ENCODE measurements around the gene KLHL12.
"Not testable (repeated sequence)": the region's sequence is repeated elsewhere in the genome, so short reads cannot be mapped to it uniquely, and the experiment has no call there.

KLHL12 gene

DNA sequence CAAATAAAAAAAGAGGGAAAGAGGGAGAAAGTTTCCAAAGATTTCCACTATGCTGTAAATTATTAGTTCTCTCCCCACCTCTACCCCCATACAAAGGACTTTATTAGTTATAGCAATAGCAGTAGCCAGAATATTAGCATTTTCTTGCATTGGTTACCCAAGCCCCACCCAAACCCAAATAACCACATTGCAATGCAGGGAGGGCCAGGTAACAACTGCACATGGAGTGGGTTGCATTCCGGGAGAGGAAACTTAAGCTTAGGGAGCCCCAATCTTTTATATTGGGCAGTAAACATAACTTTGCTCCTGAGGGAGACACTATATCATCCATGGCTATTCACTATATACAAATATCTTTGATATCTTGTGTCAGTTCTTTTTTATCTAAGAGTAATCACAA is 25.1 kb upstream of the KLHL12 start:
- FAIRE-seq (no peak), DNase-seq (ENCODE audit: insufficient read length, low spot score) (no peak)

DNA sequence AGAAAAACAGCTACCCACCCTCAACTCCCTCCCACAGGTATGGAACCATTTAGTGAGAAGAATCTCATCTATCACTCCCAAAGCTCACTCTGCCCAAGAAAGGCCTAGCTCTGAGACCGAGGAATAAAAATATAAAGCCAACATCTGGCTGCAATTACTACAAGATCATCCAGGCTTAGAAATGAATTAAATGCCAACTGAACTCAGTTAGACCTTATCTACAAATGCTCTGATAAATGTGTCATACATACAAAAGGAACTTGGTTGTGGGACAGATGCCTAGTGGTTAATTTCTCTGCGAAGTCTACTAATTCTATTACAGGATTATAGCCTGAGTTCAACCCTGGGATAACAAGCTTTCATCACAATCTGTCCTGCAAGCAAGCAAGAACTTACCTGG is 24.4 kb upstream of the KLHL12 start:
- DNase-seq (ENCODE audit: insufficient read length, low spot score): no peak
- FAIRE-seq: no peak

- DNase-seq (ENCODE audit: insufficient read length, low spot score) (no peak), FAIRE-seq (no peak)
Observed at GRCh38 chr1:202945483-202945882, 18.4 kb upstream of the KLHL12 start.

- FAIRE-seq (no peak), DNase-seq (ENCODE audit: insufficient read length, low spot score) (no peak)
Observed at GRCh38 chr1:202944438-202944921, 17.4 kb upstream of the KLHL12 start.

GRCh38 chr1:202942426-202942825 is 15.4 kb upstream of the KLHL12 start:
- no peak for FAIRE-seq
- DNase-seq (ENCODE audit: insufficient read length, low spot score): no peak

- FAIRE-seq (no peak), DNase-seq (ENCODE audit: insufficient read length, low spot score) (no peak)
Observed at GRCh38 chr1:202941372-202941771, 14.3 kb upstream of the KLHL12 start.

DNA sequence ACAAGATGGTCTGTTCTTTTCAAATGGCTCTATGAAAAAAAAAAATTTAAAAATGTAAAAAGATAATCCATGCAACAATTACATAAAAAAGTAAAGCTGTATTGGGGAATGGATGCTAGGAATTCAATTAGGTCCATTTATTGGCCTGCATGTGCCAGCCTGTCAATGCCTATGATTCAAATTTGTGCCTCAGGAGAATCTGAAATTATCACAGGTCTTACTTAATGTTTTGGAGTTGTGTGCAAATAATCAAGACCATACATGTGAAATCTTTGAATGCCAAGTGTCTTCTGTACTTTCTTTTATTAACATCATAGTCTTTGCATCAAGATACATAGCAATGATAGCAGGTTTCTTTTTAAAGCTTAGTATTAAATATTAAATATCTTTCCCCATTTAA is 13.5 kb upstream of the KLHL12 start:
- no peak for FAIRE-seq

GRCh38 chr1:202938287-202938925 is 11.4 kb upstream of the KLHL12 start:
- DNase-seq (ENCODE audit: insufficient read length, low spot score): no peak
- FAIRE-seq: no peak

More for the DNA sequence above, 13.5 kb upstream of the KLHL12 start:
- DNase-seq (ENCODE audit: insufficient read length, low spot score): no peak

- FAIRE-seq; DNase-seq (ENCODE audit: insufficient read length, low spot score): not testable (repeated sequence)
Observed at GRCh38 chr1:202936409-202936808, 9.4 kb upstream of the KLHL12 start.

DNA sequence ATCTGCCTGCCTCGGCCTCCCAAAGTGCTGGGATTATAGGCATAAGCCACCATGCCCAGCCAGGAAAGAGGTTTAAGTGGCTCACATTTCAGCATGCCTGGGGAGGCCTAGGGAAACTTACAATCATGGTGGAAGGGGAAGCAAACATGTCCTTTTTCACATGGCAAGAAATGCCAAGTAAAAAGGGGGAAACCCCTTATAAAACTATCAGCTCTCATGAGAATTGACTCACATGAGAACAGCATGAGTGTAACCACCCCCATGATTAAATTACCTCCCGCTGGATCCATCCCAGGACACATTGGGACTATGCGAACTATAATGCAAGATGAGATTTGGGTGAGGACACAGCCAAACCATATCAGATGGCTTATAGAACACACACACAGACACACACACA is 8.8 kb upstream of the KLHL12 start:
- FAIRE-seq: no peak

DNA sequence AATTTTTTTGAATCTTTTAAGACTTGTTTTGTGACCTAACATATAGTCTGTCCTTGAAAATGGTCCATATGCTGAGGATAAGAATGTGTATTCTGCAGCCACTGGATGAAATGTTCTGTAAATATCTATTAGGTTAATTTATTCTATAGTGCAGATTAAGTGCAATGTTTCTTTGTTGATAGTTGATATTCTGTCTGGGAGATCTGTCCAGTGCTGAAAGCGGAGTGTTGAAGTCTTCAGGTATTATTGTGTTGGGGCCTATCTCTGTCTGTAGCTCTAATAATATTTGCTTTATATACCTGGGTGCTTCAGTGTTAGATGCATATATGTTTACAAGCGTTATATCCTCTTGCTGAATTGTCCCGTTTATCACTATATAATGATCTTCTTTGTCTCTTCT is 7.7 kb upstream of the KLHL12 start:
- DNase-seq (ENCODE audit: insufficient read length, low spot score): no peak
- no peak for FAIRE-seq

More for the DNA sequence above, 8.8 kb upstream of the KLHL12 start:
- DNase-seq (ENCODE audit: insufficient read length, low spot score): no peak

DNA sequence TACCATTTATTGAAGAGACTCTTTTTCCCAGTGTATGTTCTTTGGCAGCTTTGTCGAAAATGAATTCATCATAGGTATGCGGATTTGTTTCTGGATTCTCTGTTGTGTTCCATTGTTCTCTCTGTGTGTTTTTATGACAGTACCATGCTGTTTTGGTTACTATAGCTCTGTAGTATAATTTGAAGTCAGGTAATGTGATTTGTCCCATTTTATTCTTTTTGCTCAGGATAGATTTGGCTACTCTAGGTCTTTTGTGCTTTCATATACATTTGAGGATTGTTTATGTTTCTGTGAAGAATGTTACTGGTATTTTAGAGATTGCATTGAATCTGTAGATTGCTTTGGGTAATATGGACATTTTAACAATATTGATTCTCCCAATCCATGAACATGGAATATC is 5.4 kb upstream of the KLHL12 start:
- FAIRE-seq: no peak
- no peak for DNase-seq (ENCODE audit: insufficient read length, low spot score)

- no peak for DNase-seq (ENCODE audit: insufficient read length, low spot score)
- FAIRE-seq: no peak
Observed at GRCh38 chr1:202923533-202923932, 3.5 kb downstream of the KLHL12 start.

- FAIRE-seq: no peak
- no peak for DNase-seq (ENCODE audit: insufficient read length, low spot score)
Observed at GRCh38 chr1:202919615-202920014, 7.4 kb downstream of the KLHL12 start.

- no peak for DNase-seq (ENCODE audit: insufficient read length, low spot score)
- no peak for FAIRE-seq
Observed at GRCh38 chr1:202915146-202915545, 11.9 kb downstream of the KLHL12 start.

DNA sequence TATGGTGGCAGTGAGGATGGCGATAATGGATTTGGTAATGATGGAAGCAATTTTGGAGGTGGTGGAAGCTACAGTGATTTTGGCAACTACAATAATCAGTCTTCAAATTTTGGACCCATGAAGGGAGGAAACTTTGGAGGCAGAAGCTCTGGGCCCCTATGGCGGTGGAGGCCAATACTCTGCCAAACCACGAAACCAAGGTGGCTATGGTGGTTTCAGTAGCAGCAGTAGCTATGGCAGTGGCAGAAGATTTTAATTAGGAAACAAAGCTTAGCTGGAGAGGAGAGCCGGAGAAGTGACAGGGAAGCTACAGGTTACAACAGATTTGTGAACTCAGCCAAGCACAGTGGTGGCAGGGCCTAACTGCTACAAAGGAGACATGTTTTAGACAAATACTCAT is 14.6 kb downstream of the KLHL12 start:
- not testable (repeated sequence) for FAIRE-seq

DNA sequence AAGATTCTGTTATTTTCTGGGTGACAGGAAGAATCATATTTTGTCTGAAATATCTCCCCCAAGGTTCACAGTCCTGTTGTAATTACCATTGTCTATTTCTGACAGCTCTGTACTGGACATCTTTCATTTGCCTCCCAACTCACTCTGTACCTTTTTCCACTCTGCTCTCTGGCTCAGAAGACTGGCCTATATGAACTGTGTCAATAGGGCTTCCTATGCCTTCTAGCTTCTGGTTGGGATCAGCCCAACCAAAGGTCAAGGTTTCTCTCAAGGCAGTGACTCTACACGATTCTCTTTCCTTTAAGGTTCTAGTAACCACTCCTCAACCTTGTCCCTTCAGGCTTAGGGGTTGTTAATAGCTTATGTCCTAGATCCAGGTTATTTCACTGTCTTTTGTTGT is 17.5 kb downstream of the KLHL12 start:
- FAIRE-seq (no peak), DNase-seq (ENCODE audit: insufficient read length, low spot score) (no peak)

More for the DNA sequence above, 14.6 kb downstream of the KLHL12 start:
- DNase-seq (ENCODE audit: insufficient read length, low spot score): not testable (repeated sequence)

DNA sequence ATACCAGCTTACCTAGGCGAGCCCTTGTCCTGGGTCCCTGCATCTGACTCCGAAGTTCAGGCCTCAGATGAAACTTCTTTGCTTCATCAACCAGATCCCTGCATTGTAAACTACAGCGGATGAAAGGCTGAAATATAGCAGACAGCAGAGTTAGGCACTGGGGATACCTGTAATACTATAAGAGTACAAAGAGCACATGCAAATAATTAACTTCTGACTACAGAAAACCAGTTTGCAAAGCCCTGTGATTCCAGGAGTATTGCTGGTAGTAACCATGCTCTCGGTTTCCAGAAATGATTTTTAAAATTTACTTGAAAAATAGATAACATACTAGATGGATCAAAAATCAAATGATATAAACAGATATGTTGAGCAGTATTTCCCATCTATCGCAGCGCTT is 18.0 kb downstream of the KLHL12 start:
- DNase-seq (ENCODE audit: insufficient read length, low spot score) (no peak), FAIRE-seq (no peak)

GRCh38 chr1:202905331-202905730 is 21.7 kb downstream of the KLHL12 start:
- FAIRE-seq (no peak), DNase-seq (ENCODE audit: insufficient read length, low spot score) (no peak)

DNA sequence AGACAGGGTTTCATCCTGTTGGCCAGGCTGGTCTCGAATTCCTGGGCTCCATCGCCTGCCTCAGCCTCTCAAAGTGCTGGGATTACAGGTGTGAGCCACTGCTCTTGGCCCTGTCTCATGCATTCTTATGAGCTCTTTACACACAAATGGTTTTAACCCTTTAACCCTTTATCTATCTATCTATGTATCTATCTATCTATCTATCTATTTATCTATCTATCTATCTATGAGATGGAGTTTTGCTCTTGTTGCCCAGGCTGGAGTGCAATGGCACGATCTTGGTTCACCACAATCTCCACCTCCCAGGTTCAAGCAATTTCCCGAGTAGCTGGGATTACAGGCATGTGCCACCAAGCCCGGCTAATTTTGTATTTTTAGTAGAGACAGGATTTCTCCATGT is 23.2 kb downstream of the KLHL12 start:
- not testable (repeated sequence) for DNase-seq (ENCODE audit: insufficient read length, low spot score); FAIRE-seq

- FAIRE-seq (no peak), DNase-seq (ENCODE audit: insufficient read length, low spot score) (no peak)
Observed at GRCh38 chr1:202901555-202901954, 25.5 kb downstream of the KLHL12 start.

GRCh38 chr1:202892501-202892900 is 34.5 kb downstream of the KLHL12 start:
- FAIRE-seq (no peak), DNase-seq (ENCODE audit: insufficient read length, low spot score) (no peak)

- DNase-seq (ENCODE audit: insufficient read length, low spot score): no peak
- no peak for FAIRE-seq
Observed at GRCh38 chr1:202890392-202890791, 36.6 kb downstream of the KLHL12 start.

Data from GM19239 (cell line).